Endothelial cell of umbilical vein (primary cell): ENCODE measurements around the gene NRSN1. TPM values are rescaled to one million over a fixed set of nuclear protein-coding genes. Genes with fewer than 3 reads are reported as not detected.
A peak's percentile ranks its signal among the peaks of the same experiment; 100 is the strongest.

Source experiments
- BruUV-seq: library from RNA; stranded (reverse); fragments of 400-500 nt; replicated peaks from 2 replicates; lab custom pipeline; 2021; lab: Mats Ljungman, UMichigan
- CTCF ChIA-PET: fragments of 300-600, 350-600 bp; sonication (Branson Sonifier 250); formaldehyde crosslinking; loops from one replicate; lab custom pipeline; 2021; ENCODE audit warnings: antibody characterized with exemption, inconsistent platforms; lab: Charles Lee
- POLR2A ChIA-PET: fragments of 300-600, 350-600 bp; sonication (Branson Sonifier 250); formaldehyde crosslinking; loops from one replicate; lab custom pipeline; 2021; ENCODE audit warnings: antibody characterized with exemption, inconsistent platforms; lab: Charles Lee
- DNase-seq: peaks from one replicate; pipeline ENCODE4 v3.0.0-alpha.2; 2011; ENCODE audit warnings: low read depth, low spot score
- FAIRE-seq: peaks from 2 replicates; lab custom pipeline; 2011; peaks lifted over from hg19 to GRCh38; lab: Jason Lieb, UNC
- H2AFZ ChIP-seq: 2 replicates; pipeline ENCODE4 v1.6.0; 2012; ENCODE audit warnings: low read depth, low read length, control low read depth, inconsistent platforms
- H3K27ac ChIP-seq: 2 replicates; pipeline ENCODE4 v1.5.1; 2011; ENCODE audit warnings: low read depth, mild to moderate bottlenecking, control low read depth, low read length, moderate library complexity; ENCODE audit not compliant: insufficient read depth
- H3K27me3 ChIP-seq, 2 experiments: 2 replicates each; pipeline versions ENCODE4 v1.6.0 to v1.6.1; 2011; ENCODE audit warnings: low read length in 2 of 2, mixed read lengths in 1 of 2; ENCODE audit not compliant: control insufficient read depth in 2 of 2, insufficient read depth in 2 of 2
- H3K36me3 ChIP-seq, 2 experiments: 2 replicates in 1 of 2; 3 replicates in 1 of 2; pipeline ENCODE4 v1.5.1; 2011; ENCODE audit warnings: low read length in 2 of 2, mild to moderate bottlenecking in 1 of 2, moderate library complexity in 1 of 2; ENCODE audit not compliant: control insufficient read depth in 2 of 2, insufficient read depth in 2 of 2; ENCODE audit errors: extremely low read depth in 1 of 2
- H3K4me1 ChIP-seq: 3 replicates; pipeline ENCODE4 v1.5.1; 2011; ENCODE audit warnings: mild to moderate bottlenecking, low read length; ENCODE audit not compliant: control insufficient read depth, insufficient read depth; ENCODE audit errors: extremely low read depth
- H3K4me2 ChIP-seq: 2 replicates; pipeline ENCODE4 v1.6.1; 2011; ENCODE audit warnings: low read length, control low read depth, mixed read lengths; ENCODE audit not compliant: insufficient read depth
- H3K4me3 ChIP-seq, 3 experiments: fragments of 200-600 bp in 1 of 3; sonication (generic), shearing (Covaris generic) in 1 of 3; replicated peaks in 1 of 3; 2 replicates each; pipeline ENCODE4 v1.5.1; 2011 to 2016; ENCODE audit warnings: control low read depth in 3 of 3, low read length in 3 of 3, mild to moderate bottlenecking in 2 of 3, inconsistent platforms in 1 of 3, low read depth in 1 of 3, moderate library complexity in 1 of 3; ENCODE audit not compliant: insufficient read depth in 1 of 3
- H3K79me2 ChIP-seq: 2 replicates; pipeline ENCODE4 v1.6.0; 2012; ENCODE audit warnings: low read length, inconsistent platforms; ENCODE audit not compliant: control insufficient read depth, insufficient read depth
- H3K9ac ChIP-seq: replicated peaks from 2 replicates; pipeline ENCODE3; 2011; ENCODE audit warnings: low read length, control low read depth; ENCODE audit not compliant: insufficient read depth; ENCODE audit errors: extremely low read depth
- H3K9me1 ChIP-seq: replicated peaks from 3 replicates; pipeline ENCODE4 v1.6.0; 2011; ENCODE audit warnings: mild to moderate bottlenecking, low read length; ENCODE audit not compliant: control insufficient read depth, insufficient read depth; ENCODE audit errors: extremely low read depth
- H3K9me3 ChIP-seq: replicated peaks from 2 replicates; pipeline ENCODE4 v1.5.1; 2012; ENCODE audit warnings: low read length, inconsistent platforms; ENCODE audit not compliant: control insufficient read depth, insufficient read depth
- H4K20me1 ChIP-seq: replicated peaks from 2 replicates; pipeline ENCODE3; 2011; ENCODE audit warnings: mild to moderate bottlenecking, low read length; ENCODE audit not compliant: control insufficient read depth, insufficient read depth; ENCODE audit errors: extremely low read depth
- EZH2 ChIP-seq: IDR thresholded peaks from 2 replicates; pipeline ENCODE4 v1.6.1; 2012; ENCODE audit warnings: borderline replicate concordance, low read depth, mild to moderate bottlenecking, moderate library complexity, low read length, inconsistent platforms; ENCODE audit not compliant: severe bottlenecking
- FOS ChIP-seq: IDR thresholded peaks from 2 replicates; pipeline ENCODE4 v1.6.1; 2011; ENCODE audit warnings: mild to moderate bottlenecking, low read length, moderate library complexity, borderline replicate concordance; ENCODE audit not compliant: insufficient read depth
- GATA2 ChIP-seq: IDR thresholded peaks from 2 replicates; pipeline ENCODE4 v1.7.0; 2011; ENCODE audit warnings: low read depth, mild to moderate bottlenecking, moderate library complexity, mixed read lengths, low read length; ENCODE audit not compliant: insufficient read length, insufficient read depth
- JUN ChIP-seq: IDR thresholded peaks from 2 replicates; pipeline ENCODE4 v1.6.1; 2011; ENCODE audit warnings: borderline replicate concordance, low read depth; ENCODE audit not compliant: insufficient read length, insufficient read depth
- MYC ChIP-seq: IDR thresholded peaks from one replicate; pipeline ENCODE4 v1.6.1; 2011; ENCODE audit warnings: mild to moderate bottlenecking, low read depth, low read length
- POLR2A ChIP-seq: IDR thresholded peaks from 2 replicates; pipeline ENCODE4 v1.6.1; 2012; ENCODE audit warnings: low read depth, mild to moderate bottlenecking, control low read depth, low read length
- POLR2AphosphoS5 ChIP-seq: IDR thresholded peaks from 2 replicates; pipeline ENCODE4 v1.6.1; 2012; ENCODE audit warnings: low read depth, mild to moderate bottlenecking, control low read depth, low read length, moderate library complexity; ENCODE audit not compliant: insufficient read depth
- dilution Hi-C: fragments of 300-500 bp; cut with MboI; formaldehyde crosslinking; loops from one replicate; pipeline ENCODE4 v1.15.0; 2019; ENCODE audit warnings: low sequenced_read_pairs; ENCODE audit not compliant: extremely low pct_ligation_motif_present
- intact Hi-C: fragments of 100-400 bp; cut with micrococcal nuclease; formaldehyde crosslinking; loops from one replicate; pipeline ENCODE4 v1.10.0; 2022
- polyA plus RNA-seq, 4 experiments: library from polyadenylated mRNA; depleted of rRNA in 3 of 4; stranded (reverse) in 3 of 4; unstranded in 1 of 4; fragments of >200 nt; gene quantifications; 2 replicates each; pipeline versions ENCODE4 v1.2.1 to v1.2.3, GENCODE V29; 2011 to 2012; ENCODE audit warnings: missing spikeins in 1 of 4
- total RNA-seq: library from RNA; stranded (reverse); gene quantifications from 2 replicates; pipeline ENCODE4 v1.2.3, GENCODE V29; 2021
- TF ChIP-seq, protein P1 (sequence below): IDR thresholded peaks from 2 replicates; pipeline ENCODE4 v1.6.1; 2011; ENCODE audit not compliant: insufficient read depth, insufficient read length
- TF ChIP-seq, protein P2 (sequence below), 2 donors: IDR thresholded peaks; 1 replicate in 1 of 2; 2 replicates in 1 of 2; pipeline ENCODE4 v1.5.1; 2011; ENCODE audit warnings: low read length in 2 of 2, mild to moderate bottlenecking in 2 of 2, moderate library complexity in 2 of 2, control low read depth in 1 of 2, inconsistent platforms in 1 of 2, low read depth in 1 of 2; ENCODE audit not compliant: insufficient read depth in 1 of 2; ENCODE audit errors: extremely low read depth in 1 of 2

The NRSN1 gene
- total and polyA plus RNA-seq, 2 donors (not counting 3 experiments of a cell fraction or from before 2014, with no cell fraction given) = not detected

DNA sequence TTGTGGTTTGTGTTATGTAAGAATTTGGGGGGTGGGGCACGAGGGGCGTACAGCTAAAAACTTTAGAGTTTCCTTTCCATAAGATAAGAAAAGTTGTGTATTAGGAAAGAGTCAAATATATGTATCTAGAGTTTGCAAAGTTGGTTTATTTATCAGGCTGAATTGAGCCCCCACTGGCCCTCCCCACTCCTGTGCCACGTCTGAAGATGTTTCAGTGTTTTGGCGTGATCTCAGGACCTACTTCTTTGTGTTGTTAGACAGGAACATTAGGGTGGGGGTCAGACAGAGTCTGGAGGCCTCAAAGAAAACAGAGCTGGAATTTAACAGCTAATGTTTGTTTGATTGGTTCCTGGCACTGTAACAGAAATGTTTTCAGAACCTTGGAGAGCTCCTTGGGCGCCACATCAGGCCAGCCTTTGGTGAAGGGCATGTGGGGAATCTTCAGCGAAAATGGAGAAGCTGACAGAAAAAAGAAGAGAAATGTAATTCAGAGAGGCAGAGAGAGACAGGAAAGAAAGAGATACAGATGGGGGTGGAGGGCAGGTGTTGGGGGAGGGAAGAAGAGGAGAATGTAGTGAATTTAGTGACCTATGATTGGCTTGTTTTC lies 674 bp downstream of the NRSN1 start:
- Histone ChIP-seq H2AFZ (no peak overlapping the region), H3K4me3 (no peak overlapping the region), H3K9me1 (no peaks in the 10 kb centered on the region), H3K79me2 (no peaks in the 10 kb centered on the region), H3K27me3 (no peaks in the 10 kb centered on the region), H3K27ac (no peak overlapping the region), H3K9ac (no peak overlapping the region), H3K9me3 (no peaks in the 10 kb centered on the region), H3K4me1 (no peaks in the 10 kb centered on the region), H4K20me1 (no peaks in the 10 kb centered on the region), H3K36me3 (no peaks in the 10 kb centered on the region), H3K4me2 (no peak overlapping the region)
- ChIA-PET CTCF (no interaction called here), POLR2A (no interaction called here)
- no peak for FAIRE-seq
- TF ChIP-seq POLR2A = no peak
- TF ChIP-seq, protein P1, sequence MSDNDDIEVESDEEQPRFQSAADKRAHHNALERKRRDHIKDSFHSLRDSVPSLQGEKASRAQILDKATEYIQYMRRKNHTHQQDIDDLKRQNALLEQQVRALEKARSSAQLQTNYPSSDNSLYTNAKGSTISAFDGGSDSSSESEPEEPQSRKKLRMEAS = no peak
- TF ChIP-seq FOS = no peak
- no peak for TF ChIP-seq EZH2
- TF ChIP-seq MYC = no peak
- dilution Hi-C loops = no loop called here
- peak; percentile 12 for DNase-seq
- intact Hi-C loops = no loop called here
- no TSS peak for BruUV-seq

GRCh38 chr6:24127316-24127715 lies 1.3 kb downstream of the NRSN1 start:
- no peak for FAIRE-seq
- Histone ChIP-seq H3K27me3 (no peaks in the 10 kb centered on the region), H3K79me2 (no peaks in the 10 kb centered on the region), H3K4me3 (no peak overlapping the region), H2AFZ (no peak overlapping the region), H3K36me3 (no peaks in the 10 kb centered on the region), H3K9me1 (no peaks in the 10 kb centered on the region), H3K9me3 (no peaks in the 10 kb centered on the region), H3K4me2 (no peak overlapping the region), H3K9ac (no peak overlapping the region), H3K27ac (no peak overlapping the region), H3K4me1 (no peaks in the 10 kb centered on the region), H4K20me1 (no peaks in the 10 kb centered on the region)
- no TSS peak for BruUV-seq
- dilution Hi-C loops = no loop called here
- intact Hi-C loops = no loop called here
- POLR2A ChIA-PET = no interaction called here
- TF ChIP-seq FOS = no peak
- TF ChIP-seq MYC = no peak
- TF ChIP-seq, protein P2, sequence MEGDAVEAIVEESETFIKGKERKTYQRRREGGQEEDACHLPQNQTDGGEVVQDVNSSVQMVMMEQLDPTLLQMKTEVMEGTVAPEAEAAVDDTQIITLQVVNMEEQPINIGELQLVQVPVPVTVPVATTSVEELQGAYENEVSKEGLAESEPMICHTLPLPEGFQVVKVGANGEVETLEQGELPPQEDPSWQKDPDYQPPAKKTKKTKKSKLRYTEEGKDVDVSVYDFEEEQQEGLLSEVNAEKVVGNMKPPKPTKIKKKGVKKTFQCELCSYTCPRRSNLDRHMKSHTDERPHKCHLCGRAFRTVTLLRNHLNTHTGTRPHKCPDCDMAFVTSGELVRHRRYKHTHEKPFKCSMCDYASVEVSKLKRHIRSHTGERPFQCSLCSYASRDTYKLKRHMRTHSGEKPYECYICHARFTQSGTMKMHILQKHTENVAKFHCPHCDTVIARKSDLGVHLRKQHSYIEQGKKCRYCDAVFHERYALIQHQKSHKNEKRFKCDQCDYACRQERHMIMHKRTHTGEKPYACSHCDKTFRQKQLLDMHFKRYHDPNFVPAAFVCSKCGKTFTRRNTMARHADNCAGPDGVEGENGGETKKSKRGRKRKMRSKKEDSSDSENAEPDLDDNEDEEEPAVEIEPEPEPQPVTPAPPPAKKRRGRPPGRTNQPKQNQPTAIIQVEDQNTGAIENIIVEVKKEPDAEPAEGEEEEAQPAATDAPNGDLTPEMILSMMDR (IDR thresholded peaks at IDR 0.05; ENCODE audit: extremely low read depth in 1 of 2, insufficient read depth in 1 of 2, low read depth in 1 of 2, low read length in 2 of 2) = no peak
- TF ChIP-seq POLR2AphosphoS5 = no peak
- TF ChIP-seq GATA2 = no peak
- no peak for TF ChIP-seq POLR2A
- TF ChIP-seq EZH2 = no peak
- TF ChIP-seq, protein P1 = no peak
- no peak for TF ChIP-seq JUN
- no peak for DNase-seq
- CTCF ChIA-PET = no interaction called here
